HG03571 (cell line): ENCODE data around the gene WTAP.
A peak's percentile ranks its signal among the peaks of the same experiment; 100 is the strongest.
"Not testable (repeated sequence)": the region's sequence is repeated elsewhere in the genome, so short reads cannot be mapped to it uniquely, and the experiment has no call there.

Experiments
- ATAC-seq: cut with Tn5 transposase; IDR thresholded peaks from one replicate; pipeline ENCODE4 v1.9.1; 2021; ENCODE audit not compliant: unreplicated experiment

The WTAP gene

GRCh38 chr6:159761129-159761872 is 34.0 kb downstream of the WTAP start:
- ATAC-seq: no peak

DNA sequence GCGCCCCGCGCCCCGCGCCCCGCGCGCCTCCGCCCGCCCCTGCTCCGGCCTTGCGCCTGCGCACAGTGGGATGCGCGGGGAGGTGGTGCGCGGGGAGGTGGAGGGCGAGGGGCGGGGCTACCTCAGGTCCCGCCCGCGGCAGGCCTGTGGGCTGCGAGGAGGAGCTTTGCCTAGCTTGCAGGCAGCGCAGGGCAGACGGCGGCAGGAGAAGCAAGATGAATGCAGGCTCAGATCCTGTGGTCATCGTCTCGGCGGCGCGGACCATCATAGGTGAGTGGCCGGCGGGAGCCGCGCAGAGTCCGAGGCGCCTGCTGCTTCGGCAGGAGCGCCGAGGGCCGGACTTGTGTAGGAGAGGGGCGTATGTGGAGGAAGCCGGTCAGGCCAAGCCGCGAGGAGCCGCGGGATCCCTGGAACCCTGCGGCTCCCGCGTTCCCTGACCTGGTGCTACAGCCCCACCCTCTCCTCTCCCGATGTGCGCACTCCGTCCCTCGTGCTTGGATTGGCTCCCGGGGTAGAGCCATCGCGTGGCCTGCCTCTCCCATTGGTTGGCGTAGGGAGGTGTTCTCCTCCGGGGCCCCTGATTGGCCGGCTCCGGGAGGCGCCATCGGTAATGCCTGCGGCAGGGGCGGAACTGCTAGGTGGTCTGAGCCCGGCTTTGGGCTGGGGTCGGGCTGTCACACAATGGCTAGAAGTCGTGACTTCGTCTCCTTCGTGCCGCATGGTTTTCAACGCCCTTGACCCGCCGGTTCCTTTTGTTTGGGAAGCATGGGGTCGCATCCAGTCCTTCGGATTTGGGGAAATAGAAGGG is 34.8 kb downstream of the WTAP start, which contains the start of gene ACAT2:
Gene ACAT2, plus strand, starts transcription at position 173 of the 808 bp plus-strand sequence. Its CDS starts 43 bp downstream, at position 216.
- ATAC-seq: peak; percentile 96

DNA sequence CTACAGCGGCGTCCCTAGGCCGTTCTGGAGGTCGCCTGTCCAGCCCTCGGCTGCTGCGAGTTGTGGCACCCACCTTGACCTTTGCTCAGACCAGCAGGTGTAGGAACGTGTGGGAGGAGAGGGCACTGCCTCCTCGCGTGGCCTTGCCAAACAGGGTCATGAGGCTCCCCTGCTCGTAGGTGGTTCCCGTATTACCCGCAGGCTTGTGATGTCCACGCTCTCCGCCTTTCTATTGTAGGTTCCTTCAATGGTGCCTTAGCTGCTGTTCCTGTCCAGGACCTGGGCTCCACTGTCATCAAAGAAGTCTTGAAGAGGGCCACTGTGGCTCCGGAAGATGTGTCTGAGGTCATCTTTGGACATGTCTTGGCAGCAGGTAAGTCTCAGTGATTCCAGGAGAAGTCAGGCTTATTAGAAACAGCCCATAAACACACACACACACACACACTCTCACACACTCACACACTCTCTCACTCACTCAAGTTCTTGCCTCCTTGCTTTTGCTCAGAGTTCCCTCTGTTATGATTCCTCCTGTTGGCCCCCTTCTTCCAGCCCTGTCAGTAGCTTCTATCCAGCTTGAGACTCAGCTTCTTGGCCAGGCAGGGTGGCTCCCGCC is 35.5 kb downstream of the WTAP start:
- peak; percentile 3 for ATAC-seq

DNA sequence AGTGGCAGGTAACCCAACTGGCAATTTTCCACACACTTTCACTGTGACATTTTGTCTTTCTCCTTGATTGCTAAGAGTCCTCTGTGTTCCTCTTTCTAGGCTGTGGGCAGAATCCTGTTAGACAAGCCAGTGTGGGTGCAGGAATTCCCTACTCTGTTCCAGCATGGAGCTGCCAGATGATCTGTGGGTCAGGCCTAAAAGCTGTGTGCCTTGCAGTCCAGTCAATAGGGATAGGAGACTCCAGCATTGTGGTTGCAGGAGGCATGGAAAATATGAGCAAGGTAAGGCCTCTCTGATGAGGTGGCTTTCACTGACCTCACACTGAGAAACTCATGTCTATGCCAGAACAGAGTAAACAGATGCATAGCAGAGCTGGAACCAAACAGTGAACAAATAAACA is 39.6 kb downstream of the WTAP start:
- ATAC-seq: no peak

GRCh38 chr6:159769470-159769869 is 42.2 kb downstream of the WTAP start:
- ATAC-seq: no peak

GRCh38 chr6:159772196-159772595 is 44.9 kb downstream of the WTAP start:
- ATAC-seq: no peak

- no peak for ATAC-seq
These were observed 50.1 kb downstream of the WTAP start for GRCh38 chr6:159777240-159777904.

DNA sequence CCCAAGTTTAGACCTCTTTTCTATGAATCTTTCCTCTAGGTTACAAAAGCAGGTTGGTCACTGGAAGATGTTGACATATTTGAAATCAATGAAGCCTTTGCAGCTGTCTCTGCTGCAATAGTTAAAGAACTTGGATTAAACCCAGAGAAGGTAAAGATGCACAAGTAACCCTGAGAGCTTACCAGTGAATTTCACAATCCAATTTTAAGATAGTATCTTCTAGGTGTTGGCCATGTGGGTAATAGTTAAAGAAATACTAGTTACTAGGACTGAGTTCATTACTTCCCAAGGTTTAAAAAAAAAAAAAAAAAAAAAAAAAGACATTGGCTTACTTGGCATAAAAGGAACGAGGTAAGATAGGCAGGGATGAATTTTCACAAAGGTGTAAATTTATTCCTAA is 50.8 kb downstream of the WTAP start:
- no peak for ATAC-seq

DNA sequence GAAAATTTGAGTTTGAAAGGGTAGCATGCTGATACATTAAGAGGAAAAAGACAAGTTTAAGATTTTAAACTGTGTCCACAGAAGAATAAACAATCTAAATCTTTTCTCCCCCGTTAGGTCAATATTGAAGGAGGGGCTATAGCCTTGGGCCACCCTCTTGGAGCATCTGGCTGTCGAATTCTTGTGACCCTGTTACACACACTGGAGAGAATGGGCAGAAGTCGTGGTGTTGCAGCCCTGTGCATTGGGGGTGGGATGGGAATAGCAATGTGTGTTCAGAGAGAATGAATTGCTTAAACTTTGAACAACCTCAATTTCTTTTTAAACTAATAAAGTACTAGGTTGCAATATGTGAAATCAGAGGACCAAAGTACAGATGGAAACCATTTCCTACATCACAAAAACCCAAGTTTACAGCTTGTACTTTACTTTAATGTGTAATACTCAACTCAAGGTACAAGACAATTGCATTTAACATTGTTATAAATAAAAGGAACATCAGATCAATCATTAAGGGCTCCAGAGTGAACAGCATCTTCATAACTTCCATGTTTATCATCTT is 51.3 kb downstream of the WTAP start:
- no peak for ATAC-seq

DNA sequence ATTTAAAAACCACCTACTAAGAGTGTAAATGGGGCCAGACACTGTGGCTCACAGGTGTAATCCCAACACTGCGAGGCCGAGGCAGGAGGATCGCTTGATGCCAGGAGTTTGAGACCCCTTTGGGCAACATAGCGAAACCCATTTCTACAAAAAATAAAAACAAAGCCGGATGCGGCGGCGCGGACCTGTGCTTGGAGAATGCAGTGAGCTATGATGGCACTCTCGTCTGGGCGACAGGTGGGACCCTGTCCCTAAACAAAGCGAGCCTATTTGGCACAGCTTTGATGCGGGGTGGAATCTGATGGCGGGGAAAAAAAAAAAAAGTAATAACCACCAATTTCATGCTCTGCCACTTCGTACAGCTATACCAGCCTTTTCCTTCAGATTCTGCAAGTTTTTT is 61.0 kb downstream of the WTAP start:
- no peak for ATAC-seq

- ATAC-seq: no peak
These were observed 61.6 kb downstream of the WTAP start for GRCh38 chr6:159788753-159789376.

DNA sequence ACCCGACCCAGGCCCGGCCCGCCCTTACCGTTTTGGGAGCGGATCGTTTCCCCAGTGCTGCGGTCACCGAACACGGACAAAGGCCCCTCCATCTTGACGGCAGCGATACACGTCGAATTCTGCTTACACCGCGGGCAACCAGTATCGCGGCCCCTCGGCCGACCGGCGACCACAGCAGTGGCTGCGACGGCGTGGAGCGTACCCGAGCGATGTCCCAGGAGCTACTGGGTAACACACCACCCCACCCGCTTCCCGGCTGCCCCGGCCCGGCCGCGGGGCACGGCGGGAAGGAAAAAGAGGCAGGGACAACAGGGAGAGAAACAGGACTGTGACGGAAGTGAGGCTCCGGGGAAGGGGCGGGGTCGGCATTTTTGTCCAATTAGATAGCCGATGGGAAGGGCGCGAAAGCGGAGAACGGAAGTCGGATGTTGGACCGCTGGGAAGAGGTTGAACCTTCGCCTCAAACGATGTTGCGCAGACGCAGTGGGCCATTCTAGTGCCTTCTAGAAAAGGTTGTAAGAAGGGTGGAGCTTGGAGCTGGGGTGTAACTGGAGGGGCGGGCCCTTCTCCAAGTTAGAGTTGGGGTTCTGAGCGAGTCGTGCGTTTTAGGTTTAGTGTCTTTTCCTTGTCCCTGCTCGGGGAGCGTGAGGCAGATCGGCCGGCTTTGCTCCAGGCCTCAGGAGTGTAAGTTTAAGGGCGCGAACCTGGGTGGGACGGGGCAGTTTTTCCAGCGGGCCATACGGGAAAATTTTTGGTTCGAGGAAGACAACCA is 62.3 kb downstream of the WTAP start, which contains the start of gene TCP1:
Gene TCP1, minus strand, starts transcription at position 226 of the 772 bp plus-strand sequence. Its CDS starts 134 bp downstream, at position 92.
- ATAC-seq: peak; percentile 68

GRCh38 chr6:159790149-159790955 is 63.0 kb downstream of the WTAP start, which contains the start of gene MRPL18:
Gene MRPL18 (plus strand): TSS chr6:159790467. CDS start chr6:159790588, 121 bp downstream.
- ATAC-seq: peak; percentile 81

- no peak for ATAC-seq
These were observed 63.8 kb downstream of the WTAP start for GRCh38 chr6:159790956-159791598.

DNA sequence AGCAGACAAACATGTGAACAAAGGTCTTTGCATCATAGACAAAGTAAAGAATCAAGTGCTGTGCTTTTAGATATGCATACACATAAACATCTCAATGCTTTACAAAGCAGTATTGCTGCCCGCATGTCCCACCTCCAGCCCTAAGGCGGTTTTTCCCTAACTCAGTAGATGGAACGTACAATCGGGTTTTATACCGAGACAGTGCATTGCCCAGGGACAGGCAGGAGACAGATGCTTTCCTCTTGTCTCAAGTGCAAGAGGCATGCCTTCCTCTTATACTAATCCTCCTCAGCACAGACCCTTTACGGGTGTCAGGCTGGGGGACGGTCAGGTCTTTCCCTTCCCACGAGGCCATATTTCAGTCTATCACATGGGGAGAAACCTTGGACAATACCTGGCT is 67.7 kb downstream of the WTAP start:
- not testable (repeated sequence) for ATAC-seq

DNA sequence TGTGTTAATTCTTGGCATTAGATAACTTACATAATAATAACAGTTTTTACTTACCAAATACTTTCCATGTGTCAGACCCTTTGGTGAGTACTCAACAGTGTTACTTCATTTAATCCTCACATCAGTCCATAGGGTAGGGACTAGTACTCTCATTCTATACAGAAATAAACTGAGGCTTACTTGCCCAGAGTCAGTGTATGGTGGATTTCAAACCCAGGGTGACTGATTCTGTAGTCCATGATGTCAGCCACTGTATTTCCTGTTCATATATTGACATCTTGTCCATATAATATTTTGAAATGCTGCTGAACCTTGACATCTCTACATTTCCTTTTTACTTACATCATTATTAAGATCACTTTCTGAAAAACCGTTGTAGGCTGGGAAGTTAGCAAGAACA is 70.2 kb downstream of the WTAP start:
- ATAC-seq: no peak

GRCh38 chr6:159800141-159800865 is 73.0 kb downstream of the WTAP start, which contains the start of gene PNLDC1:
Gene PNLDC1 (plus strand): TSS chr6:159800276. CDS start chr6:159800308, 32 bp downstream.
- ATAC-seq: no peak
